Measurements from ENCODE around the gene TGM2.

Gene TGM2

GRCh38 chr20:38158701-38159351 is 6.2 kb downstream of the TGM2 start:
- DNase-seq = no peak

- no peak for DNase-seq
These were observed 7.2 kb downstream of the TGM2 start for GRCh38 chr20:38157635-38158495.

GRCh38 chr20:38156888-38157634 is 8.0 kb downstream of the TGM2 start:
- DNase-seq = no peak

GRCh38 chr20:38156280-38156679 is 8.8 kb downstream of the TGM2 start:
- no peak for DNase-seq

GRCh38 chr20:38155811-38156210 is 9.3 kb downstream of the TGM2 start:
- DNase-seq = no peak

- no peak for DNase-seq
These were observed 11.7 kb downstream of the TGM2 start for GRCh38 chr20:38153401-38153800.

- DNase-seq = no peak
These were observed 12.3 kb downstream of the TGM2 start for GRCh38 chr20:38152621-38153221.

- DNase-seq = peak; percentile 70
These were observed 12.9 kb downstream of the TGM2 start for GRCh38 chr20:38152175-38152620.

GRCh38 chr20:38151455-38151854 is 13.6 kb downstream of the TGM2 start:
- no peak for DNase-seq

GRCh38 chr20:38150335-38151170 is 14.5 kb downstream of the TGM2 start:
- DNase-seq = no peak

GRCh38 chr20:38148328-38149102 is 16.6 kb downstream of the TGM2 start:
- DNase-seq = no peak

- DNase-seq = no peak
These were observed 17.3 kb downstream of the TGM2 start for GRCh38 chr20:38147751-38148150.

- DNase-seq = no peak
These were observed 17.9 kb downstream of the TGM2 start for GRCh38 chr20:38147163-38147562.

- no peak for DNase-seq
These were observed 18.4 kb downstream of the TGM2 start for GRCh38 chr20:38146628-38147027.

GRCh38 chr20:38146156-38146555 is 18.9 kb downstream of the TGM2 start:
- DNase-seq = no peak

- no peak for DNase-seq
These were observed 19.4 kb downstream of the TGM2 start for GRCh38 chr20:38145729-38146075.

- no peak for DNase-seq
These were observed 19.9 kb downstream of the TGM2 start for GRCh38 chr20:38144974-38145728.

- no peak for DNase-seq
These were observed 20.5 kb downstream of the TGM2 start for GRCh38 chr20:38144598-38144973.

- no peak for DNase-seq
These were observed 21.2 kb downstream of the TGM2 start for GRCh38 chr20:38143646-38144554.

GRCh38 chr20:38143238-38143645 is 21.8 kb downstream of the TGM2 start:
- no peak for DNase-seq

All from eye (tissue), 1 donor.